HUES48 (cell line): Measurements from ENCODE around the gene C1GALT1.

ENCODE experiments used
- H3K27ac ChIP-seq: one replicate; pipeline ENCODE4 v1.7.0; 2013; ENCODE audit warnings: low read depth, low read length, inconsistent platforms
- H3K27me3 ChIP-seq: 2 replicates; pipeline ENCODE4 v1.6.1; 2013; ENCODE audit warnings: mild to moderate bottlenecking, low read length; ENCODE audit not compliant: control insufficient read depth, insufficient read depth
- H3K36me3 ChIP-seq: 2 replicates; pipeline ENCODE4 v1.6.1; 2013; ENCODE audit warnings: low read length; ENCODE audit not compliant: control insufficient read depth, insufficient read depth
- H3K4me1 ChIP-seq: 2 replicates; pipeline ENCODE4 v1.6.1; 2013; ENCODE audit warnings: mild to moderate bottlenecking, low read length; ENCODE audit not compliant: control insufficient read depth, insufficient read depth
- H3K4me3 ChIP-seq: 2 replicates; pipeline ENCODE4 v1.5.1; 2013; ENCODE audit warnings: mild to moderate bottlenecking, low read depth, low read length
- H3K9ac ChIP-seq: 2 replicates; pipeline ENCODE4 v1.6.1; 2013; ENCODE audit warnings: mild to moderate bottlenecking, low read depth, low read length, moderate library complexity
- H3K9me3 ChIP-seq: 2 replicates; pipeline ENCODE4 v1.6.1; 2013; ENCODE audit warnings: low read length; ENCODE audit not compliant: control insufficient read depth, insufficient read depth

C1GALT1 gene

GRCh38 chr7:7202375-7202720 lies 20.0 kb downstream of the C1GALT1 start:
- Histone ChIP-seq H3K27ac (peak overlapping the region; percentile 69), H3K9ac (no peak overlapping the region), H3K27me3 (no peaks in the 10 kb centered on the region), H3K4me3 (no peak overlapping the region), H3K36me3 (no peaks in the 10 kb centered on the region), H3K9me3 (no peaks in the 10 kb centered on the region), H3K4me1 (peaks cover 46% of the 10 kb centered on the region)

- Histone ChIP-seq H3K4me3 (no peak overlapping the region), H3K4me1 (peaks cover 63% of the 10 kb centered on the region), H3K9ac (no peak overlapping the region)
Measured at GRCh38 chr7:7203813-7204575, 21.6 kb downstream of the C1GALT1 start.

GRCh38 chr7:7207876-7208275 lies 25.5 kb downstream of the C1GALT1 start:
- H3K27ac ChIP-seq: peak overlapping the region; percentile 99
- no peaks in the 10 kb centered on the region for H3K9me3 ChIP-seq
- peaks cover 80% of the 10 kb centered on the region for H3K4me1 ChIP-seq
- H3K9ac ChIP-seq: no peak overlapping the region
- peak overlapping the region; percentile 15; the same call in 1 of the 2 replicates for H3K4me3 ChIP-seq
- H3K27me3 ChIP-seq: no peaks in the 10 kb centered on the region
- no peaks in the 10 kb centered on the region for H3K36me3 ChIP-seq

More at GRCh38 chr7:7203813-7204575, 21.6 kb downstream of the C1GALT1 start:
- Histone ChIP-seq H3K27ac (no peak overlapping the region), H3K36me3 (no peaks in the 10 kb centered on the region), H3K27me3 (no peaks in the 10 kb centered on the region), H3K9me3 (no peaks in the 10 kb centered on the region)

GRCh38 chr7:7208520-7208919 lies 26.2 kb downstream of the C1GALT1 start:
- Histone ChIP-seq H3K4me3 (peak overlapping the region; percentile 25; the same call in 1 of the 2 replicates), H3K9ac (peak overlapping the region; percentile 26; the same call in 1 of the 2 replicates), H3K27me3 (no peaks in the 10 kb centered on the region), H3K36me3 (0 out of 2 replicates have a peak, but pooled peaks cover 3% of the 10 kb centered on the region), H3K4me1 (peaks cover 78% of the 10 kb centered on the region), H3K9me3 (no peaks in the 10 kb centered on the region), H3K27ac (peak overlapping the region; percentile 99)

GRCh38 chr7:7209412-7210050 lies 27.2 kb downstream of the C1GALT1 start:
- Histone ChIP-seq H3K36me3 (0 out of 2 replicates have a peak, but pooled peaks cover 5% of the 10 kb centered on the region), H3K27me3 (no peaks in the 10 kb centered on the region), H3K9me3 (no peaks in the 10 kb centered on the region), H3K4me3 (peak overlapping the region; percentile 42; the same call in 1 of the 2 replicates), H3K9ac (peak overlapping the region; percentile 77), H3K4me1 (peaks cover 79% of the 10 kb centered on the region), H3K27ac (peak overlapping the region; percentile 99)

GRCh38 chr7:7210475-7211237 lies 28.3 kb downstream of the C1GALT1 start:
- Histone ChIP-seq H3K27me3 (no peaks in the 10 kb centered on the region), H3K4me1 (peaks cover 73% of the 10 kb centered on the region), H3K9ac (peak overlapping the region; percentile 77), H3K36me3 (peaks cover 17% of the 10 kb centered on the region), H3K4me3 (peak overlapping the region; percentile 49), H3K9me3 (no peaks in the 10 kb centered on the region), H3K27ac (peak overlapping the region; percentile 99)

- Histone ChIP-seq H3K9ac (no peak overlapping the region), H3K4me3 (no peak overlapping the region), H3K4me1 (peaks cover 61% of the 10 kb centered on the region), H3K27ac (no peak overlapping the region), H3K9me3 (no peaks in the 10 kb centered on the region), H3K36me3 (peaks cover 34% of the 10 kb centered on the region), H3K27me3 (no peaks in the 10 kb centered on the region)
Measured at GRCh38 chr7:7212612-7213011, 30.3 kb downstream of the C1GALT1 start.

- Histone ChIP-seq H3K9ac (no peak overlapping the region), H3K27ac (no peak overlapping the region), H3K9me3 (no peaks in the 10 kb centered on the region), H3K27me3 (no peaks in the 10 kb centered on the region), H3K4me3 (no peak overlapping the region), H3K4me1 (peaks cover 41% of the 10 kb centered on the region), H3K36me3 (peaks cover 39% of the 10 kb centered on the region)
Measured at GRCh38 chr7:7214398-7215347, 32.3 kb downstream of the C1GALT1 start.

GRCh38 chr7:7216279-7216678 lies 33.9 kb downstream of the C1GALT1 start:
- no peaks in the 10 kb centered on the region for H3K9me3 ChIP-seq
- H3K36me3 ChIP-seq: peaks cover 42% of the 10 kb centered on the region
- no peak overlapping the region for H3K4me3 ChIP-seq

GRCh38 chr7:7219216-7219615 lies 36.9 kb downstream of the C1GALT1 start:
- Histone ChIP-seq H3K36me3 (peaks cover 42% of the 10 kb centered on the region), H3K27ac (no peak overlapping the region), H3K27me3 (no peaks in the 10 kb centered on the region), H3K9ac (no peak overlapping the region), H3K9me3 (no peaks in the 10 kb centered on the region), H3K4me3 (no peak overlapping the region), H3K4me1 (no peaks in the 10 kb centered on the region; the same call in 1 of the 2 replicates)

More at GRCh38 chr7:7216279-7216678, 33.9 kb downstream of the C1GALT1 start:
- Histone ChIP-seq H3K27ac (no peak overlapping the region), H3K9ac (no peak overlapping the region), H3K4me1 (peaks cover 27% of the 10 kb centered on the region), H3K27me3 (no peaks in the 10 kb centered on the region)
